H1 (cell line): Measurements from ENCODE around the gene VRK3.

Experiments used
- CEBPB ChIP-seq: IDR thresholded peaks from 2 replicates; pipeline ENCODE4 v1.6.1; 2012; ENCODE audit warnings: low read depth, low read length
- CREB1 ChIP-seq: IDR thresholded peaks from 2 replicates; pipeline ENCODE4 v1.6.1; 2012; ENCODE audit warnings: inconsistent platforms
- EGR1 ChIP-seq: IDR thresholded peaks from 2 replicates; pipeline ENCODE4 v1.6.1; 2011; ENCODE audit warnings: low read depth, low read length, borderline replicate concordance
- JUN ChIP-seq: IDR thresholded peaks from 2 replicates; pipeline ENCODE4 v1.6.1; 2011; ENCODE audit warnings: low read depth, mild to moderate bottlenecking, improper control_type of control experiment, low read length
- TF ChIP-seq, protein P1 (sequence below), 3 experiments: IDR thresholded peaks; 1 replicate in 2 of 3; 2 replicates in 1 of 3; pipeline versions ENCODE4 v1.5.1 to v1.6.1; 2011; ENCODE audit warnings: low read length in 3 of 3, mild to moderate bottlenecking in 3 of 3, inconsistent platforms in 2 of 3, low read depth in 1 of 3, moderate library complexity in 1 of 3; ENCODE audit not compliant: insufficient read depth in 1 of 3; ENCODE audit errors: control extremely low read depth in 1 of 3

DNA sequence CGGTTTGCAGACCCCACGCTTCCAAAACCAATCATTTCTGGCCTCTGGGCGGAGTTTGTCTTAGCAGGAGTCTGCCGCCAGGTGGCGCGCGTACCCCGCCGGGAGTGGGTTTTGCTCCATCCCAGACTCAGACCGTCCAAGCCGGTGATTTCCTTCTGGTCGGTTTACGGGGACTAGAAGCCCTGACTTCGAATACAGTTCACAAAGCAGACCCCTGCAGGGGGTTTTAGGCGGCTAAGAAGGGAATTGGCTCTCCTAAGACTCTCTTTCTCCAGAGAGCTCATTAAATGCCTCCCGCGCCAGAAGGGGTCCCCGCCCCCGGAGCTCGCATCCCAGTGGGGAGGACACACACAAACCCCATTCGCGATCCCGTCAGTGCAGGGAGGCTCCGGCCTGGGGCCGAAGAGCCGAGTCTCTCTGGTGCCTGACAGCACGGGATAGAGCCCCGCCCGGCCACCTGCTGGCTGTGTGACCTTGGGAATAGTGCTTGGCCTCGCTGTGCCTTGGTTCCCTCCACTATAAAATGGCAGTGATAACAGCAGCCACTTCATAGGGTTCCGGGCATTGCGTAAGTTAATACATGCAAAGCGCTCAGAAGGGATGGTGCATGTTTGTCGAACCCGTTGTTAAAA, 87.3 kb downstream of the VRK3 start:
- peak; percentile 47; the same call in 1 of the 2 replicates for TF ChIP-seq CEBPB
- TF ChIP-seq EGR1 = no peak
- no peak for TF ChIP-seq CREB1
- TF ChIP-seq JUN = no peak
- TF ChIP-seq, protein P1, sequence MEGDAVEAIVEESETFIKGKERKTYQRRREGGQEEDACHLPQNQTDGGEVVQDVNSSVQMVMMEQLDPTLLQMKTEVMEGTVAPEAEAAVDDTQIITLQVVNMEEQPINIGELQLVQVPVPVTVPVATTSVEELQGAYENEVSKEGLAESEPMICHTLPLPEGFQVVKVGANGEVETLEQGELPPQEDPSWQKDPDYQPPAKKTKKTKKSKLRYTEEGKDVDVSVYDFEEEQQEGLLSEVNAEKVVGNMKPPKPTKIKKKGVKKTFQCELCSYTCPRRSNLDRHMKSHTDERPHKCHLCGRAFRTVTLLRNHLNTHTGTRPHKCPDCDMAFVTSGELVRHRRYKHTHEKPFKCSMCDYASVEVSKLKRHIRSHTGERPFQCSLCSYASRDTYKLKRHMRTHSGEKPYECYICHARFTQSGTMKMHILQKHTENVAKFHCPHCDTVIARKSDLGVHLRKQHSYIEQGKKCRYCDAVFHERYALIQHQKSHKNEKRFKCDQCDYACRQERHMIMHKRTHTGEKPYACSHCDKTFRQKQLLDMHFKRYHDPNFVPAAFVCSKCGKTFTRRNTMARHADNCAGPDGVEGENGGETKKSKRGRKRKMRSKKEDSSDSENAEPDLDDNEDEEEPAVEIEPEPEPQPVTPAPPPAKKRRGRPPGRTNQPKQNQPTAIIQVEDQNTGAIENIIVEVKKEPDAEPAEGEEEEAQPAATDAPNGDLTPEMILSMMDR (IDR thresholded peaks at IDR 0.05; ENCODE audit: control extremely low read depth in 1 of 3, insufficient read depth in 1 of 3, low read depth in 1 of 3, low read length in 3 of 3) = peak; percentile 88 to 97 (median 93)
